Measurements from ENCODE around the gene VASN.

Gene VASN

GRCh38 chr16:4426021-4426684, 54.5 kb downstream of the VASN start:
- DNase-seq (ENCODE audit: low spot score): peak; percentile 56

DNA sequence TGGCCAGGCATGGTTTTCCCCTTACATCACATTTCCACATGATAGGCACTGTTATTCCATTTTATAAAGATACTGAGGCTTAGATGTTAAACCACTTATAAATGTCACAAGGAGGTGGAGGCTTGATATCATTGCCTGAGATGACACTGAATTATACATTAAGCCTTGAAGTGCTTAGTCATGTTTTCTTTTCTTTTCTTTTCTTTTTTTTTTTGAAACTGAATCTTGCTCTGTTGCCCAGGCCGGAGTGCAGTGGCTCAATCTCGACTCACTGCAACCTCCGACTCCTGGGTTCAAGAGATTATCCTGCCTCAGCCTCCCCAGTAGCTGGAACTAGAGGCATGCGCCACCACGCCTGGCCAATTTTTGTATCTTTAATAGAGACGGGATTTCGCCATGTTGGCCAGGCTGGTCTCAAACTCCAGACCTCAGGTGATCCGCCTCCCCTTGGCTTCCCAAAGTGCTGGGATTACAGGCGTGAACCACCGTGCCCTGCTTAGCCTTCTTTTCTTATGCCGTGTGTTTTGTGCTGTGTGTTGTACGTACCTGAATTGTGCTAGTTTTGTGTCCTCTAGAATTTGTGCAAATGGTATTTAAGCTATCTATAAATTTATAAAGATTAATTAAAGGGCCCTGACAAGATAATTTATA, 55.2 kb downstream of the VASN start:
- no peak for DNase-seq (ENCODE audit: low spot score)

GRCh38 chr16:4428500-4428899, 56.9 kb downstream of the VASN start:
- no peak for DNase-seq (ENCODE audit: low spot score)

- no peak for DNase-seq (ENCODE audit: low spot score)
Observed at GRCh38 chr16:4431023-4431422, 59.4 kb downstream of the VASN start.

All from HuH-7.5 (cell line).